HepG2 (cell line): ENCODE measurements around the gene RAP2C. TPM values are rescaled to one million over a fixed set of nuclear protein-coding genes. Genes with fewer than 3 reads are reported as not detected.

Experiments
- ETS1 ChIP-seq: sonication (generic); formaldehyde crosslinking; IDR thresholded peaks from 2 replicates; pipeline ENCODE4 v1.4.0; 2020; ENCODE audit warnings: missing genetic modification reagents
- IRF2 ChIP-seq: IDR thresholded peaks from 2 replicates; pipeline ENCODE4 v1.6.1; 2018; ENCODE audit warnings: missing genetic modification reagents, missing compliant biosample characterization
- ISL2 ChIP-seq: sonication (generic); formaldehyde crosslinking; IDR thresholded peaks from 2 replicates; pipeline ENCODE4 v1.5.0; 2020; ENCODE audit warnings: missing genetic modification reagents
- ISX ChIP-seq: sonication (generic); formaldehyde crosslinking; conservative IDR thresholded peaks from 2 replicates; pipeline ENCODE4 v1.5.0; 2020; ENCODE audit warnings: missing genetic modification reagents
- NBN ChIP-seq: fragments of 450-650 bp; conservative IDR thresholded peaks from 2 replicates; pipeline ENCODE4 v1.6.1; 2017
- NONO ChIP-seq, 2 experiments: fragments of 450-650 bp in 1 of 2; sonication (generic) in 1 of 2; formaldehyde crosslinking in 1 of 2; IDR thresholded peaks in 1 of 2; conservative IDR thresholded peaks in 1 of 2; 2 replicates each; pipeline versions ENCODE4 v1.6.1 to v1.8.0; 2017 to 2022; ENCODE audit warnings: mild to moderate bottlenecking in 1 of 2, missing genetic modification reagents in 1 of 2, moderate library complexity in 1 of 2
- PHF5A ChIP-seq: IDR thresholded peaks from one replicate; pipeline ENCODE4 v1.6.1; 2018; ENCODE audit warnings: low read depth, missing genetic modification reagents; ENCODE audit not compliant: unreplicated experiment
- PRMT3 ChIP-seq: sonication (generic); formaldehyde crosslinking; IDR thresholded peaks from 2 replicates; pipeline ENCODE4 v1.8.1; 2022; ENCODE audit warnings: low read depth, mild to moderate bottlenecking, moderate library complexity, missing genetic modification reagents, borderline replicate concordance
- RBAK ChIP-seq: sonication (generic); formaldehyde crosslinking; IDR thresholded peaks from 2 replicates; pipeline ENCODE4 v1.5.1; 2020; ENCODE audit warnings: mild to moderate bottlenecking, missing genetic modification reagents
- RBFOX2 ChIP-seq: fragments of 200-400 bp; formaldehyde crosslinking; IDR thresholded peaks from 2 replicates; pipeline ENCODE4 v1.6.1; 2017; ENCODE audit warnings: low read depth, mild to moderate bottlenecking, low read length
- SAP130 ChIP-seq: IDR thresholded peaks from 2 replicates; pipeline ENCODE4 v1.6.1; 2016; ENCODE audit warnings: low read depth
- SNAPC2 ChIP-seq: sonication (generic); formaldehyde crosslinking; IDR thresholded peaks from 2 replicates; pipeline ENCODE4 v1.8.1; 2022; ENCODE audit warnings: mild to moderate bottlenecking, missing genetic modification reagents
- SRSF1 ChIP-seq: fragments of 200-400 bp; formaldehyde crosslinking; optimal IDR thresholded peaks from 2 replicates; pipeline ENCODE3; 2017; ENCODE audit warnings: mild to moderate bottlenecking, low read depth, low read length, moderate library complexity
- ZBTB43 ChIP-seq: sonication (generic); formaldehyde crosslinking; conservative IDR thresholded peaks from 2 replicates; pipeline ENCODE4 v1.4.0; 2020; ENCODE audit warnings: missing genetic modification reagents
- ZBTB8A ChIP-seq: sonication (generic); formaldehyde crosslinking; IDR thresholded peaks from 2 replicates; pipeline ENCODE4 v1.4.0; 2020; ENCODE audit warnings: mild to moderate bottlenecking, low read depth, missing genetic modification reagents, borderline replicate concordance
- ZFP36 ChIP-seq: fragments of 150-350 bp; IDR thresholded peaks from 2 replicates; pipeline ENCODE4 v1.6.1; 2018; ENCODE audit warnings: borderline replicate concordance, low read length, low read depth; ENCODE audit not compliant: partially characterized antibody
- ZNF17 ChIP-seq: sonication (generic); formaldehyde crosslinking; IDR thresholded peaks from 2 replicates; pipeline ENCODE4 v1.5.0; 2020; ENCODE audit warnings: mild to moderate bottlenecking, missing genetic modification reagents
- ZNF547 ChIP-seq: sonication (generic); formaldehyde crosslinking; IDR thresholded peaks from 2 replicates; pipeline ENCODE4 v1.5.1; 2020; ENCODE audit warnings: mild to moderate bottlenecking, missing genetic modification reagents
- ZNF607 ChIP-seq: sonication (generic); formaldehyde crosslinking; IDR thresholded peaks from 2 replicates; pipeline ENCODE4 v1.5.1; 2020; ENCODE audit warnings: missing genetic modification reagents, mild to moderate bottlenecking, borderline replicate concordance
- ZNF850 ChIP-seq: sonication (generic); formaldehyde crosslinking; conservative IDR thresholded peaks from 2 replicates; pipeline ENCODE4 v1.9.0; 2021; ENCODE audit warnings: mild to moderate bottlenecking, missing genetic modification reagents
- ZNF879 ChIP-seq: sonication (generic); formaldehyde crosslinking; IDR thresholded peaks from 2 replicates; pipeline ENCODE4 v1.8.1; 2023; ENCODE audit warnings: missing genetic modification reagents
- polyA plus RNA-seq, 8 experiments: library from polyadenylated mRNA; depleted of rRNA in 3 of 8; stranded (reverse) in 7 of 8; unstranded in 1 of 8; fragments of >200 nt; fragmentation: Illumina TruSeq in 4 of 8; extraction: Trizol in 4 of 8; gene quantifications; 2 replicates each; pipeline versions ENCODE4 v1.2.1 to v1.2.3, GENCODE V29; 2011 to 2016; ENCODE audit warnings: low read depth in 4 of 8, missing spikeins in 1 of 8, mixed read lengths in 1 of 8; ENCODE audit not compliant: insufficient read depth in 1 of 8
- total RNA-seq, 5 experiments: library from RNA; depleted of rRNA; stranded (reverse); fragments of >200 nt; fragmentation: Illumina TruSeq; extraction: Trizol; gene quantifications; 2 replicates each; pipeline ENCODE4 v1.2.3, GENCODE V29; 2016; ENCODE audit warnings: low read depth in 1 of 5
- TF ChIP-seq, protein P1 (sequence below): sonication (generic); formaldehyde crosslinking; conservative IDR thresholded peaks from 2 replicates; pipeline ENCODE4 v1.8.0; 2022; ENCODE audit warnings: mild to moderate bottlenecking, moderate library complexity, missing genetic modification reagents
- TF ChIP-seq, protein P2 (sequence below): sonication (generic); formaldehyde crosslinking; IDR thresholded peaks from 2 replicates; pipeline ENCODE4 v1.8.0; 2022; ENCODE audit warnings: mild to moderate bottlenecking, missing genetic modification reagents, borderline replicate concordance
- TF ChIP-seq, protein P3 (sequence below): sonication (generic); formaldehyde crosslinking; conservative IDR thresholded peaks from 2 replicates; pipeline ENCODE4 v1.4.0; 2020; ENCODE audit warnings: missing genetic modification reagents

RAP2C gene
- total and polyA plus RNA-seq, 2 of the 13 experiments (the other 11 are each of a cell fraction or from before 2014, with no cell fraction given) = 8.0 to 28.5 TPM

DNA sequence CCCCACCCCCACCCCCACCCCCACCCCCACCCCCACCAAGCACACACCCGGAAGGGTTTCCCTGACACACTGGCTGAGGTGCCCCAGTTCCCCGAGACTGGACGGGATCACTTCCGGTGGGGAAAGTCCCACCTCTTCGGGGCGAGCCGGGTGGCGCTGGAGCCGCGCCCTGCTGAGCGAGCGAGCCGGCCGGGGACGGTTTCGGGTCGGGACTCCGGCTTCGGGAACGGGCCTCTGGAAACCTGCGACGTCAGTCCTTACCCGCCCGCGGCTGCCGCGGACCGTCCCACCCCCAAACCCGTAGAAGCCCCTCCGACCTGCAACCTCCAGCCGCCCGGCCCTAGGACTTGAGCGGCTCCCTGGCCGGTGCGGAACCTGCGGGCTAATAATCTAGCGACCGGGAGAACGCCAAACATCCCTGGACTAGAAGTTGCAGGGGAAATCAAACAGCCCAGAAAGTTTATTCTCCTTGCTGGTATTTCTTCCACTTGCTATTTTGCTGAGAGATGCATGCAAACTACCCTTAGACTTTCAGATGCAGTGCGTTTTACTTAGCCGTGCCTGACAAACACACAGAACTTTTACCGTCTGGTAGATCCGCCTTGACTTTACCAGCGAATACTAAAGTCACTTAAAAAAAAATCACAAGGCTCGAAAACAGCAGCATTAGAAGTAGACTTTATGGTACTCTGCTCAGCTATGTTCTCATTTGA is 991 bp downstream of the RAP2C start (continued):
- TF ChIP-seq NONO (IDR thresholded peaks at IDR 0.05) (no peak), NONO (CRISPR knock-in tag; conservative IDR thresholded peaks at IDR 0.05) (no peak), PRMT3 (no peak), ZNF607 (CRISPR knock-in tag) (no peak), ZNF17 (CRISPR knock-in tag) (no peak), ISL2 (0 out of 2 replicates have a peak, but pooled peaks have one; percentile 27), SRSF1 (no peak), ISX (CRISPR knock-in tag) (no peak), NBN (no peak), ZNF879 (CRISPR knock-in tag) (no peak), SAP130 (CRISPR knock-in tag) (peak; percentile 72), ZBTB8A (CRISPR knock-in tag) (no peak), ZNF850 (CRISPR knock-in tag) (no peak), RBFOX2 (peak; percentile 25; the same call in 1 of the 2 replicates), ZNF547 (CRISPR knock-in tag) (no peak), PHF5A (CRISPR knock-in tag) (no peak), SNAPC2 (CRISPR knock-in tag) (no peak), IRF2 (CRISPR knock-in tag) (peak; percentile 45; the same call in 1 of the 2 replicates), ZBTB43 (CRISPR knock-in tag) (no peak), ETS1 (CRISPR knock-in tag) (no peak), ZFP36 (no peak), RBAK (CRISPR knock-in tag) (no peak)
- TF ChIP-seq, protein P1, sequence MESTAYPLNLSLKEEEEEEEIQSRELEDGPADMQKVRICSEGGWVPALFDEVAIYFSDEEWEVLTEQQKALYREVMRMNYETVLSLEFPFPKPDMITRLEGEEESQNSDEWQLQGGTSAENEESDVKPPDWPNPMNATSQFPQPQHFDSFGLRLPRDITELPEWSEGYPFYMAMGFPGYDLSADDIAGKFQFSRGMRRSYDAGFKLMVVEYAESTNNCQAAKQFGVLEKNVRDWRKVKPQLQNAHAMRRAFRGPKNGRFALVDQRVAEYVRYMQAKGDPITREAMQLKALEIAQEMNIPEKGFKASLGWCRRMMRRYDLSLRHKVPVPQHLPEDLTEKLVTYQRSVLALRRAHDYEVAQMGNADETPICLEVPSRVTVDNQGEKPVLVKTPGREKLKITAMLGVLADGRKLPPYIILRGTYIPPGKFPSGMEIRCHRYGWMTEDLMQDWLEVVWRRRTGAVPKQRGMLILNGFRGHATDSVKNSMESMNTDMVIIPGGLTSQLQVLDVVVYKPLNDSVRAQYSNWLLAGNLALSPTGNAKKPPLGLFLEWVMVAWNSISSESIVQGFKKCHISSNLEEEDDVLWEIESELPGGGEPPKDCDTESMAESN (CRISPR knock-in tag) = no peak
- TF ChIP-seq, protein P2, sequence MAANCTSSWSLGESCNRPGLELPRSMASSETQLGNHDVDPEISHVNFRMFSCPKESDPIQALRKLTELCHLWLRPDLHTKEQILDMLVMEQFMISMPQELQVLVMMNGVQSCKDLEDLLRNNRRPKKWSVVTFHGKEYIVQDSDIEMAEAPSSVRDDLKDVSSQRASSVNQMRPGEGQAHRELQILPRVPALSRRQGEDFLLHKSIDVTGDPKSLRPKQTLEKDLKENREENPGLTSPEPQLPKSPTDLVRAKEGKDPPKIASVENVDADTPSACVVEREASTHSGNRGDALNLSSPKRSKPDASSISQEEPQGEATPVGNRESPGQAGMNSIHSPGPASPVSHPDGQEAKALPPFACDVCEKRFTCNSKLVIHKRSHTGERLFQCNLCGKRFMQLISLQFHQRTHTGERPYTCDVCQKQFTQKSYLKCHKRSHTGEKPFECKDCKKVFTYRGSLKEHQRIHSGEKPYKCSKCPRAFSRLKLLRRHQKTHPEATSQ (CRISPR knock-in tag) = no peak; the same call in 1 of the 2 replicates
- TF ChIP-seq, protein P3, sequence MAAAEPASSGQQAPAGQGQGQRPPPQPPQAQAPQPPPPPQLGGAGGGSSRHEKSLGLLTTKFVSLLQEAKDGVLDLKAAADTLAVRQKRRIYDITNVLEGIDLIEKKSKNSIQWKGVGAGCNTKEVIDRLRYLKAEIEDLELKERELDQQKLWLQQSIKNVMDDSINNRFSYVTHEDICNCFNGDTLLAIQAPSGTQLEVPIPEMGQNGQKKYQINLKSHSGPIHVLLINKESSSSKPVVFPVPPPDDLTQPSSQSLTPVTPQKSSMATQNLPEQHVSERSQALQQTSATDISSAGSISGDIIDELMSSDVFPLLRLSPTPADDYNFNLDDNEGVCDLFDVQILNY (CRISPR knock-in tag) = no peak
